Breast epithelium (tissue), 4 donors: Measurements from ENCODE around the gene TERB2. TPM values are rescaled to one million over a fixed set of nuclear protein-coding genes. Genes with fewer than 3 reads are reported as not detected.
"Not testable (repeated sequence)": the region's sequence is repeated elsewhere in the genome, so short reads cannot be mapped to it uniquely, and the experiment has no call there.

ENCODE experiments used
- DNase-seq, 2 donors: peaks; one replicate each; pipeline ENCODE4 v3.0.0-alpha.2; 2019; ENCODE audit warnings: low spot score in 2 of 2
- H3K27ac ChIP-seq, 2 donors: fragments of 200-600 bp; sonication (generic) in 1 of 2; one replicate each; pipeline ENCODE4 v1.5.1; 2016 to 2019; ENCODE audit warnings: mild to moderate bottlenecking in 1 of 2
- H3K27me3 ChIP-seq, 2 donors: fragments of 200-600 bp; sonication (generic) in 1 of 2; one replicate each; pipeline versions ENCODE4 v1.5.1 to v1.6.0; 2017 to 2019; ENCODE audit warnings: control low read depth in 1 of 2, mild to moderate bottlenecking in 1 of 2
- H3K36me3 ChIP-seq: fragments of 200-600 bp; one replicate; pipeline ENCODE4 v1.5.1; 2019
- H3K4me1 ChIP-seq, 2 donors: fragments of 200-600 bp; sonication (generic); one replicate each; pipeline ENCODE4 v1.5.1; 2016 to 2019; ENCODE audit warnings: control low read depth in 1 of 2
- H3K4me3 ChIP-seq, 3 donors: fragments of 200-600 bp; sonication (generic); 1 replicate in 2 of 3; 2 replicates in 1 of 3; pipeline ENCODE4 v1.5.1; 2016 to 2019; ENCODE audit warnings: mild to moderate bottlenecking in 3 of 3, moderate library complexity in 2 of 3
- H3K9me3 ChIP-seq, 2 donors: fragments of 200-600 bp; sonication (generic) in 1 of 2; one replicate each; pipeline ENCODE4 v1.5.1; 2016 to 2019; ENCODE audit warnings: control low read depth in 1 of 2
- CTCF ChIP-seq, 3 donors: fragments of 450-650 bp; IDR thresholded peaks; one replicate each; pipeline ENCODE4 v1.5.1; 2016 to 2017; ENCODE audit warnings: antibody characterized with exemption in 3 of 3, mild to moderate bottlenecking in 3 of 3, moderate library complexity in 3 of 3
- POLR2A ChIP-seq: fragments of 450-650 bp; IDR thresholded peaks from one replicate; pipeline ENCODE4 v1.6.1; 2016; ENCODE audit warnings: antibody characterized with exemption, mild to moderate bottlenecking, moderate library complexity
- POLR2AphosphoS5 ChIP-seq, 3 donors: sonication (generic); formaldehyde crosslinking; IDR thresholded peaks; one replicate each; pipeline ENCODE4 v1.6.1; 2017; ENCODE audit warnings: antibody characterized with exemption in 3 of 3
- intact Hi-C: fragments of 100-400 bp; cut with DNase I; formaldehyde crosslinking; loops from one replicate; pipeline ENCODE4 v1.15.1; 2023; ENCODE audit warnings: low total_unique reads
- total RNA-seq, 3 donors: library from RNA; depleted of rRNA; stranded (reverse); fragments of >200 nt; gene quantifications; one replicate each; pipeline ENCODE4 v1.1.0, GENCODE V29; 2016

The TERB2 gene
- total RNA-seq, 3 donors from 2014 or later: not detected

- no peak for DNase-seq
- H3K27me3 ChIP-seq: no peaks in the 10 kb centered on the region
- no peak overlapping the region for H3K4me3 ChIP-seq
- TF ChIP-seq POLR2AphosphoS5 (IDR thresholded peaks at IDR 0.05) (no peak), POLR2A (no peak), CTCF (IDR thresholded peaks at IDR 0.05) (no peak)
- H3K4me1 ChIP-seq: no peaks in the 10 kb centered on the region
- H3K9me3 ChIP-seq: no peaks in the 10 kb centered on the region
- no peaks in the 10 kb centered on the region for H3K36me3 ChIP-seq
- no peak overlapping the region for H3K27ac ChIP-seq
- intact Hi-C loops: no loop called here
These were observed 12.0 kb downstream of the TERB2 start for GRCh38 chr15:44968475-44968874.

- Histone ChIP-seq H3K4me1 (no peaks in the 10 kb centered on the region), H3K36me3 (no peaks in the 10 kb centered on the region), H3K27me3 (no peaks in the 10 kb centered on the region), H3K4me3 (no peak overlapping the region), H3K9me3 (no peaks in the 10 kb centered on the region), H3K27ac (no peak overlapping the region)
- TF ChIP-seq CTCF (IDR thresholded peaks at IDR 0.05) (no peak), POLR2AphosphoS5 (IDR thresholded peaks at IDR 0.05) (no peak), POLR2A (no peak)
- DNase-seq: no peak
- intact Hi-C loops: no loop called here
These were observed 14.5 kb downstream of the TERB2 start for GRCh38 chr15:44971036-44971435.

GRCh38 chr15:44976183-44976582 lies 19.7 kb downstream of the TERB2 start:
- H3K36me3 ChIP-seq, intact Hi-C loops, H3K4me3 ChIP-seq, DNase-seq, H3K9me3 ChIP-seq, H3K27ac ChIP-seq, H3K4me1 ChIP-seq, H3K27me3 ChIP-seq: not testable (repeated sequence)

GRCh38 chr15:44977781-44978180 lies 21.3 kb downstream of the TERB2 start:
- intact Hi-C loops, H3K4me3 ChIP-seq: not testable (repeated sequence)

DNA sequence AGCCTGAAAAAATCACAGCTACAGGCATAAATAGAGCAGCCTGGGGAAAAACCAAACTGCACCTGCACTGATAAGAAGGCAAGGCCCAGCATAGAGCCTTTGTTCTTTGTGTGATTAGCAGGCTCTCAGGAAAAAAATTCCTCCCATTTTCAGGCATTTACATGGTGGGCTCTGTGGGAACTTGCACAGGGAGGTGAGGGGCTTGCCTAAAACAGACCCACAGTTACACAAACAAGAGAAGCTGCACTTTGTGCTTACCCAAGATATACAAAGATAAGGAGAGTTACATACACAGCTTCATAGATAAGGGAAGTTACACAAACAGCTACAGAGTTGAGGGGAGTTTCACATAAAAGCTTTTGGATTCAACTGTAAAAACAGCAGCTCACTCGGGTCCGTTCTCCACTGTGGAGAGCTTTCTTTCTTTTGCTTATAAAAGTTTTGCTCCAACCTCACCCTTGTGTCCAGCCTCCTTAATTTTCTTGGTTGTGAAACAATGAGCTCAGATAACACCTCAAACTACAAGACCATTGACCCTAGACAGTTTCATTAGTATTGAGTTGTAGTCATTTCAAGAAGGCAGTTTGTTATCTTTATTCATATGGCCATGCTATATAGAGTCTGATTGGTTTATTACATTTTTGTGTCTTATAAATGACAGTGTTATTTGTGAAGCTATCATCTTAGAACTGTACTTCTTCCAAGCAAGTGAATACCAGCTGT lies 23.3 kb downstream of the TERB2 start:
- H3K36me3 ChIP-seq, H3K27ac ChIP-seq, H3K27me3 ChIP-seq, intact Hi-C loops, H3K4me3 ChIP-seq, DNase-seq, H3K9me3 ChIP-seq, H3K4me1 ChIP-seq: not testable (repeated sequence)

More at GRCh38 chr15:44977781-44978180, 21.3 kb downstream of the TERB2 start:
- DNase-seq, H3K4me1 ChIP-seq, H3K27me3 ChIP-seq, H3K9me3 ChIP-seq, H3K27ac ChIP-seq, H3K36me3 ChIP-seq: not testable (repeated sequence)

DNA sequence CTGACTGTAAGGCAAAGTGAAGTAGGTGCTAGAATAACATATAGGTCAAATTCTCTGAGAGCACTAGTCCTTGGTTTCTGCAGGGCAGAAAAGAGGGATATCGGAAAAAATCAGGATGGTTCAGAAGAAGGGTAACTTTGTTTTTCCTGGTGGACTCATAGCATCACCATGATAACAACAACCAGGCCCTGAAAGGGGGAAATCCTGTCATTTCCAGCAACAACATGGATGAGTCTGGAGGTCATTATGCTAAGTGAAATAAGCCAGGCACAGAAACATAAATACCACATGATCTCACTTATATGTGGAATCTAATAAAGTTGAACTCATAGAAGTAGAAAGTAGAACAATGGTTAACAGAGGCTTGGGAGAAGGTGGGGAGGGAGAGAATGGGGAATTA lies 27.7 kb downstream of the TERB2 start:
- intact Hi-C loops, H3K27me3 ChIP-seq, H3K36me3 ChIP-seq, H3K9me3 ChIP-seq, H3K27ac ChIP-seq, H3K4me3 ChIP-seq, DNase-seq, H3K4me1 ChIP-seq: not testable (repeated sequence)

DNA sequence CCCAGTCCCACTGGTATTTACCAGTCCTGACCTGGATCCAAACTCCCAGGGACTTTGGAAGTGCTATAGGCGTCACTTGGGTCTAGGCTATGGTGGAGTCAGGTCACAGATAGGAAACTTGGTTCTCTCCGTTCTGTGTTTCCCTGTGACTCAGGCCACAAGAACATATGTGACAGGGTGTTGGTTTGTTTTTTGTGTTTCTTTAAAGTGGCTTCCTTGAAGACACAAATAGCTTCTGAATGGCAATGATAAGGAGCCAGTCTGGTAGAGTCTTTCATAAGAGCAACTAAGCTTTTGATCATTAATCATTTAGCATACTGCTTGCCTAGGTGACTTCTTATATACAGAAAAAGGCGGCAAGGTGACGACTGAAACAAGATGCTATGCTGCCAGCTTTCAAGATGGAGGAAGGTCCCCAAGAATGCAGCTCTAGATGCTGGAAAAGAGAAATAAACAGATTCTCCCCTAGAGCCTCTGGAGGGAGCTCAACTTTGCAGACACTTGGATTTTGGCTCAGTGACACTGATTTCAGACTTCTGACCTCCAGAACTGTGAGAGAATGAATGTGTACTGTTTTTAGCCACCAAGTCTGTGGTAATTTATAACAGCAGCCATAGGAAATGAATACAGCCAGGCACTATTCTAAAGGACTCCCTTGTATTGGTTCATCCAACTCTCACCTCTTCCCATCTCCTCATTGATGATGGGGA lies 30.0 kb downstream of the TERB2 start:
- intact Hi-C loops, DNase-seq, H3K4me1 ChIP-seq: not testable (repeated sequence)

GRCh38 chr15:44987711-44988110 lies 31.2 kb downstream of the TERB2 start:
- DNase-seq, intact Hi-C loops, H3K9me3 ChIP-seq, H3K4me3 ChIP-seq, H3K4me1 ChIP-seq, H3K36me3 ChIP-seq, H3K27me3 ChIP-seq, H3K27ac ChIP-seq: not testable (repeated sequence)

More for the DNA sequence above, 30.0 kb downstream of the TERB2 start:
- H3K36me3 ChIP-seq, H3K27ac ChIP-seq, H3K4me3 ChIP-seq, H3K9me3 ChIP-seq, H3K27me3 ChIP-seq: not testable (repeated sequence)

DNA sequence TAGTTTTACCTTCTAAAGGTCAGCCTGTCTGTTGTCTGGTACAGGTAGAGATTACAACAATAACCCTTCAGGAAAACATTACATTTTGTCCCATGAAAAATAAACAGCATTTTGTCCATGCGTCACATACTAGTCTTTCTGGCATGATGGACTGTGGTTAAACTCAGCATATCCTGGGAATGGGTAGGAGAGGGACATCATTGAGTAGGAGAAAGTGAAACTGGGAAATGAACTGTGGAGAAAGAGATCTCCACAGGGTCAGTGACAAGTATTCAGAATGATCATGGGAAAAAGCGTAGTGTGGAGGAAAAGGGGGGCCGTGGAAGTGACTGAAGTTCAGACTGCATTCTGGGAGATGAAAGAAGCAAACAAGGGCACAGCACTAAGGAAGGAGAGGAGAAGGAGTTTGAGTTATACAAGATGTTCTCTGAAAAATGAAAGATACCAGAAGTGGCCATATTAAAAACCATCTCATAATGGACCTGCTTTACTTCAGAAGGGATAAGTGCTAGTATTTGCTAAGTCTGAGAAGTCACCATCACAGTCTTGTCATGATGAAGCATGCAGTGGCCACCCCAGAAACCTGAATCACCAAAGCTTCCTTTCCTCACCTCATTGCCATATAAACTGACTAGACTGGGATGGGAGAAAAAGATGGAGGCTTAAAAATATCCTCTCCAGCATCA lies 31.8 kb downstream of the TERB2 start:
- H3K27ac ChIP-seq, H3K27me3 ChIP-seq, H3K4me3 ChIP-seq, H3K4me1 ChIP-seq, H3K36me3 ChIP-seq, DNase-seq, H3K9me3 ChIP-seq, intact Hi-C loops: not testable (repeated sequence)

DNA sequence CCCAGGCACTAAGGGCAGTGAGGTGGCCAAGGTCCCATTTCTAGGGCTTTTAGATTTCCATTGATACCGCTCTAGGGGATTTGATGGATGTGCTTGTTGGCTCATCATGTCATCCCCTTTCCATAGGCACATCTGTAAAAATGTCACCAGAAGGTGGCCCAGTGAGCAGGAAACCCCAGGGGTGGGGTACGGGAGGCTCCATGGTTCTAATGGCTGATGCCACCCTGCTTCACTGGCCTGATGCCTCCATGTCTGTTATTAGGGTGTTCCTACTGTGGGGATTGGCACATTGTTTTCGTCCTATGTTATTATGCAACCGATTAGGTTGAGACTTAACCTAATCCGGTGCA lies 32.4 kb downstream of the TERB2 start:
- H3K9me3 ChIP-seq, DNase-seq, H3K4me1 ChIP-seq, H3K27ac ChIP-seq, H3K36me3 ChIP-seq, intact Hi-C loops, H3K4me3 ChIP-seq, H3K27me3 ChIP-seq: not testable (repeated sequence)

- DNase-seq, H3K36me3 ChIP-seq, intact Hi-C loops, H3K4me3 ChIP-seq, H3K27me3 ChIP-seq, H3K4me1 ChIP-seq, H3K27ac ChIP-seq, H3K9me3 ChIP-seq: not testable (repeated sequence)
These were observed 41.1 kb downstream of the TERB2 start for GRCh38 chr15:44997632-44998031.
